ENCODE data around the gene GRIN1. TPM values are rescaled to one million over a fixed set of nuclear protein-coding genes. Genes with fewer than 3 reads are reported as not detected.
"Not testable (repeated sequence)": the region's sequence is repeated elsewhere in the genome, so short reads cannot be mapped to it uniquely, and the experiment has no call there.

The GRIN1 gene
- total RNA-seq, 2 donors from 2014 or later = not detected

GRCh38 chr9:137122796-137123467 lies 16.0 kb upstream of the GRIN1 start:
- H3K27ac ChIP-seq; DNase-seq (ENCODE audit: low spot score); H3K9me3 ChIP-seq; H3K36me3 ChIP-seq; H3K27me3 ChIP-seq; H3K4me3 ChIP-seq: not testable (repeated sequence)
- peaks cover 0 to 20% of the 10 kb centered on the region in 2 donors for H3K4me1 ChIP-seq

GRCh38 chr9:137123468-137123837 lies 15.5 kb upstream of the GRIN1 start:
- no peak for TF ChIP-seq CTCF (IDR thresholded peaks at IDR 0.05)
- no peak overlapping the region for H3K27ac ChIP-seq
- no peaks in the 10 kb centered on the region for H3K36me3 ChIP-seq
- no peaks in the 10 kb centered on the region for H3K27me3 ChIP-seq
- H3K4me1 ChIP-seq = peaks cover 0 to 23% of the 10 kb centered on the region in 2 donors
- DNase-seq (ENCODE audit: low spot score) = no peak
- H3K4me3 ChIP-seq = no peak overlapping the region
- H3K9me3 ChIP-seq = no peaks in the 10 kb centered on the region

GRCh38 chr9:137123952-137124462 lies 14.9 kb upstream of the GRIN1 start:
- not testable (repeated sequence) for H3K4me3 ChIP-seq; H3K9me3 ChIP-seq; H3K36me3 ChIP-seq; H3K27ac ChIP-seq; DNase-seq (ENCODE audit: low spot score); H3K27me3 ChIP-seq
- H3K4me1 ChIP-seq = peaks cover 0 to 28% of the 10 kb centered on the region in 2 donors

GRCh38 chr9:137126786-137127185 lies 12.2 kb upstream of the GRIN1 start:
- no peaks in the 10 kb centered on the region for H3K27me3 ChIP-seq
- peak overlapping the region in 1 of 2 donors; percentile 38 for H3K4me3 ChIP-seq
- H3K9me3 ChIP-seq = peaks cover 0 to 13% of the 10 kb centered on the region in 2 donors
- DNase-seq (ENCODE audit: low spot score) = no peak
- peaks cover 0 to 34% of the 10 kb centered on the region in 2 donors for H3K4me1 ChIP-seq
- H3K27ac ChIP-seq = peak overlapping the region; percentile 26 to 45
- TF ChIP-seq CTCF (IDR thresholded peaks at IDR 0.05) = no peak
- no peaks in the 10 kb centered on the region for H3K36me3 ChIP-seq

GRCh38 chr9:137127301-137128157 lies 11.4 kb upstream of the GRIN1 start:
- no peak for TF ChIP-seq CTCF (IDR thresholded peaks at IDR 0.05)
- Histone ChIP-seq H3K36me3 (no peaks in the 10 kb centered on the region), H3K4me1 (peaks cover 0 to 33% of the 10 kb centered on the region in 2 donors), H3K4me3 (peak overlapping the region; percentile 12 to 38), H3K27ac (peak overlapping the region; percentile 26 to 45), H3K27me3 (no peaks in the 10 kb centered on the region), H3K9me3 (peaks cover 0 to 13% of the 10 kb centered on the region in 2 donors)
- DNase-seq (ENCODE audit: low spot score) = no peak

GRCh38 chr9:137128158-137128861 lies 10.6 kb upstream of the GRIN1 start:
- Histone ChIP-seq H3K27me3 (no peaks in the 10 kb centered on the region), H3K36me3 (no peaks in the 10 kb centered on the region), H3K4me3 (peak overlapping the region in 1 of 2 donors; percentile 75), H3K9me3 (peaks cover 0 to 13% of the 10 kb centered on the region in 2 donors), H3K27ac (peak overlapping the region in 1 of 2 donors; percentile 26), H3K4me1 (peaks cover 0 to 33% of the 10 kb centered on the region in 2 donors)
- no peak for DNase-seq (ENCODE audit: low spot score)
- no peak for TF ChIP-seq CTCF (IDR thresholded peaks at IDR 0.05)

Measured in right atrium auricular region (tissue), 2 donors.